GM18951 (cell line): ENCODE results near the gene UBL3.

Experiments used
- POLR2A ChIP-seq: IDR thresholded peaks from 4 replicates; pipeline ENCODE4 v1.6.1; 2011; ENCODE audit warnings: mild to moderate bottlenecking; ENCODE audit not compliant: insufficient read length, insufficient read depth; ENCODE audit errors: extremely low read depth
- in situ Hi-C: fragments of 300-500 bp; cut with MboI; formaldehyde crosslinking; loops from one replicate; pipeline ENCODE4 v1.12.0; 2022; ENCODE audit warnings: low sequenced_read_pairs, mixed read lengths, inconsistent platforms; ENCODE audit not compliant: unreplicated experiment

Gene UBL3

GRCh38 chr13:29721766-29722165, 128.7 kb downstream of the UBL3 start:
- TF ChIP-seq POLR2A = no peak
- in situ Hi-C loops = loop anchor here (25.0 kb wide), 1 partner anchor 209 kb away; no protein-coding TSS in a partner anchor

GRCh38 chr13:29718694-29719093, 131.7 kb downstream of the UBL3 start:
- no peak for TF ChIP-seq POLR2A
- in situ Hi-C loops = loop anchor here (25.0 kb wide), 1 partner anchor 206 kb away; no protein-coding TSS in a partner anchor

- no peak for TF ChIP-seq POLR2A
- in situ Hi-C loops = loop anchor here (25.0 kb wide), 1 partner anchor 204 kb away; no protein-coding TSS in a partner anchor
These were observed 133.9 kb downstream of the UBL3 start for GRCh38 chr13:29716493-29716892.
